ENCODE measurements around the gene MAP6D1.

MAP6D1 gene

GRCh38 chr3:183769453-183769852 lies 55.9 kb downstream of the MAP6D1 start:
- no peaks in the 10 kb centered on the region for H3K4me1 ChIP-seq (ENCODE audit: insufficient read depth, low read length)
- no peaks in the 10 kb centered on the region for H3K27me3 ChIP-seq (ENCODE audit: control insufficient read depth in 1 of 2, insufficient read depth in 2 of 2, low read length in 2 of 2)
- no peak overlapping the region for H3K4me3 ChIP-seq (ENCODE audit: low read depth in 1 of 2, low read length in 2 of 2)
- H3K27ac ChIP-seq (ENCODE audit: low read depth, low read length), result no peak overlapping the region
- no peak overlapping the region for H3K9ac ChIP-seq (ENCODE audit: low read length)
- no peaks in the 10 kb centered on the region for H3K9me3 ChIP-seq (ENCODE audit: low read length)
- peaks cover 25% of the 10 kb centered on the region for H3K36me3 ChIP-seq (ENCODE audit: insufficient read depth, low read length)

GRCh38 chr3:183768114-183768513 lies 57.3 kb downstream of the MAP6D1 start:
- H3K27me3 ChIP-seq (ENCODE audit: control insufficient read depth in 1 of 2, insufficient read depth in 2 of 2, low read length in 2 of 2), result no peaks in the 10 kb centered on the region
- no peak overlapping the region for H3K9ac ChIP-seq (ENCODE audit: low read length)
- no peaks in the 10 kb centered on the region for H3K4me1 ChIP-seq (ENCODE audit: insufficient read depth, low read length)
- H3K4me3 ChIP-seq (ENCODE audit: low read depth in 1 of 2, low read length in 2 of 2), result no peak overlapping the region
- no peaks in the 10 kb centered on the region for H3K9me3 ChIP-seq (ENCODE audit: low read length)
- no peak overlapping the region for H3K27ac ChIP-seq (ENCODE audit: low read depth, low read length)
- H3K36me3 ChIP-seq (ENCODE audit: insufficient read depth, low read length), result peaks cover 19% of the 10 kb centered on the region

- H3K36me3 ChIP-seq (ENCODE audit: insufficient read depth, low read length), result peaks cover 16% of the 10 kb centered on the region
- H3K9me3 ChIP-seq (ENCODE audit: low read length), result no peaks in the 10 kb centered on the region
- H3K27ac ChIP-seq (ENCODE audit: low read depth, low read length), result no peak overlapping the region
- H3K9ac ChIP-seq (ENCODE audit: low read length), result no peak overlapping the region
- no peaks in the 10 kb centered on the region for H3K4me1 ChIP-seq (ENCODE audit: insufficient read depth, low read length)
- H3K27me3 ChIP-seq (ENCODE audit: control insufficient read depth in 1 of 2, insufficient read depth in 2 of 2, low read length in 2 of 2), result no peaks in the 10 kb centered on the region
- H3K4me3 ChIP-seq (ENCODE audit: low read depth in 1 of 2, low read length in 2 of 2), result no peak overlapping the region
Measured at GRCh38 chr3:183766745-183767606, 58.4 kb downstream of the MAP6D1 start.

- H3K4me1 ChIP-seq (ENCODE audit: insufficient read depth, low read length), result no peaks in the 10 kb centered on the region
- H3K27ac ChIP-seq (ENCODE audit: low read depth, low read length), result no peak overlapping the region
- H3K36me3 ChIP-seq (ENCODE audit: insufficient read depth, low read length), result peaks cover 23% of the 10 kb centered on the region
- no peaks in the 10 kb centered on the region for H3K27me3 ChIP-seq (ENCODE audit: control insufficient read depth in 1 of 2, insufficient read depth in 2 of 2, low read length in 2 of 2)
- H3K4me3 ChIP-seq (ENCODE audit: low read depth in 1 of 2, low read length in 2 of 2), result no peak overlapping the region
- H3K9ac ChIP-seq (ENCODE audit: low read length), result no peak overlapping the region
- H3K9me3 ChIP-seq (ENCODE audit: low read length), result no peaks in the 10 kb centered on the region
Measured at GRCh38 chr3:183766107-183766506, 59.3 kb downstream of the MAP6D1 start.
